Thyroid gland (tissue), 4 donors: ENCODE results near the gene LAMA2. TPM values are rescaled to one million over a fixed set of nuclear protein-coding genes. Genes with fewer than 3 reads are reported as not detected.

Experiments used
- DNase-seq, 2 donors: peaks; one replicate each; pipeline ENCODE4 v3.0.0-alpha.2; 2019
- H3K27ac ChIP-seq, 3 donors: fragments of 200-600 bp; sonication (generic); 1 replicate in 2 of 3; 2 replicates in 1 of 3; pipeline ENCODE4 v1.5.1; 2016 to 2019; ENCODE audit warnings: mild to moderate bottlenecking in 1 of 3, moderate library complexity in 1 of 3
- H3K27me3 ChIP-seq: fragments of 200-600 bp; sonication (generic); one replicate; pipeline ENCODE4 v1.5.1; 2019
- H3K36me3 ChIP-seq, 2 donors: fragments of 200-600 bp; sonication (generic); one replicate each; pipeline ENCODE4 v1.5.1; 2016 to 2019
- H3K4me1 ChIP-seq, 2 donors: fragments of 200-600 bp; sonication (generic); one replicate each; pipeline ENCODE4 v1.5.1; 2017 to 2019
- H3K4me3 ChIP-seq, 3 donors: fragments of 200-600 bp; sonication (generic); replicated peaks in 1 of 3; 1 replicate in 2 of 3; 2 replicates in 1 of 3; pipeline ENCODE4 v1.5.1; 2016; ENCODE audit warnings: mild to moderate bottlenecking in 1 of 3
- H3K9me3 ChIP-seq: fragments of 200-600 bp; sonication (generic); one replicate; pipeline ENCODE4 v1.5.1; 2017
- CTCF ChIP-seq, 6 experiments: fragments of 200-600 bp in 3 of 6; fragments of 450-650 bp in 3 of 6; sonication (generic) in 3 of 6; IDR thresholded peaks; one replicate each; pipeline ENCODE4 v1.5.1; 2016 to 2019; ENCODE audit warnings: antibody characterized with exemption in 6 of 6, mild to moderate bottlenecking in 2 of 6, inconsistent platforms in 1 of 6, moderate library complexity in 1 of 6
- POLR2A ChIP-seq, 2 donors: fragments of 450-650 bp; IDR thresholded peaks; one replicate each; pipeline ENCODE4 v1.6.1; 2017; ENCODE audit warnings: antibody characterized with exemption in 2 of 2, mild to moderate bottlenecking in 2 of 2, moderate library complexity in 1 of 2
- WGBS, 2 donors: methylation state at CpG; one replicate each; pipeline ENCODE4 v1.1.5; 2017; 5-methylcytosine and 5-hydroxymethylcytosine counted together
- intact Hi-C: fragments of 100-400 bp; cut with DNase I; formaldehyde crosslinking; loops from one replicate; pipeline ENCODE4 v1.15.1; 2023
- total RNA-seq, 4 donors: library from RNA; depleted of rRNA; stranded (reverse); fragments of >200 nt; gene quantifications; one replicate each; pipeline ENCODE4 v1.2.3, GENCODE V29; 2016

The LAMA2 gene
- total RNA-seq, 4 donors from 2014 or later: 41.4 to 117 (median 78.9) TPM

- H3K4me3 ChIP-seq: no peak overlapping the region
- H3K27ac ChIP-seq: no peak overlapping the region
- intact Hi-C loops: no loop called here
- no peaks in the 10 kb centered on the region for H3K36me3 ChIP-seq
- no peak for DNase-seq
- no peaks in the 10 kb centered on the region for H3K9me3 ChIP-seq
- no peaks in the 10 kb centered on the region for H3K4me1 ChIP-seq
- no peaks in the 10 kb centered on the region for H3K27me3 ChIP-seq
- 83 to 87% methylated on average over 3 of the region's 3 CpGs for WGBS, 2 donors
- no peak for TF ChIP-seq POLR2A (IDR thresholded peaks at IDR 0.05)
Observed at GRCh38 chr6:129179283-129179682, 296.3 kb downstream of the LAMA2 start.

- TF ChIP-seq CTCF (IDR thresholded peaks at IDR 0.05) (no peak), POLR2A (IDR thresholded peaks at IDR 0.05) (no peak)
- 65 to 78% methylated on average over 2 of the region's 2 CpGs for WGBS, 2 donors
- H3K4me1 ChIP-seq: no peaks in the 10 kb centered on the region
Observed at GRCh38 chr6:129181001-129181400, 298.1 kb downstream of the LAMA2 start.

GRCh38 chr6:129183187-129183591 is 300.3 kb downstream of the LAMA2 start:
- intact Hi-C loops: no loop called here
- Histone ChIP-seq H3K27me3 (no peaks in the 10 kb centered on the region), H3K36me3 (no peaks in the 10 kb centered on the region), H3K27ac (no peak overlapping the region), H3K4me3 (no peak overlapping the region), H3K4me1 (no peaks in the 10 kb centered on the region), H3K9me3 (no peaks in the 10 kb centered on the region)
- DNase-seq: no peak
- 40 to 43% methylated on average over 1 of the region's 1 CpG for WGBS, 2 donors
- no peak for TF ChIP-seq CTCF (IDR thresholded peaks at IDR 0.05)
- no peak for TF ChIP-seq POLR2A (IDR thresholded peaks at IDR 0.05)

More at GRCh38 chr6:129181001-129181400, 298.1 kb downstream of the LAMA2 start:
- Histone ChIP-seq H3K36me3 (no peaks in the 10 kb centered on the region), H3K27ac (no peak overlapping the region), H3K27me3 (no peaks in the 10 kb centered on the region), H3K9me3 (no peaks in the 10 kb centered on the region), H3K4me3 (no peak overlapping the region)
- intact Hi-C loops: no loop called here
- no peak for DNase-seq

GRCh38 chr6:129183681-129184301 is 300.9 kb downstream of the LAMA2 start:
- TF ChIP-seq POLR2A (IDR thresholded peaks at IDR 0.05) (no peak), CTCF (IDR thresholded peaks at IDR 0.05) (no peak)
- intact Hi-C loops: no loop called here
- Histone ChIP-seq H3K4me1 (no peaks in the 10 kb centered on the region), H3K36me3 (no peaks in the 10 kb centered on the region), H3K27me3 (no peaks in the 10 kb centered on the region), H3K4me3 (no peak overlapping the region), H3K9me3 (no peaks in the 10 kb centered on the region), H3K27ac (no peak overlapping the region)
- DNase-seq: no peak
- WGBS, 2 donors: 90% methylated on average over 3 of the region's 3 CpGs

GRCh38 chr6:129184324-129184723 is 301.4 kb downstream of the LAMA2 start:
- no peaks in the 10 kb centered on the region for H3K36me3 ChIP-seq
- WGBS, 2 donors: 90 to 91% methylated on average over 3 of the region's 3 CpGs
- no peak overlapping the region for H3K27ac ChIP-seq
- H3K4me1 ChIP-seq: no peaks in the 10 kb centered on the region
- no peaks in the 10 kb centered on the region for H3K9me3 ChIP-seq
- DNase-seq: no peak
- H3K4me3 ChIP-seq: no peak overlapping the region
- no peaks in the 10 kb centered on the region for H3K27me3 ChIP-seq
- TF ChIP-seq CTCF (IDR thresholded peaks at IDR 0.05): no peak
- TF ChIP-seq POLR2A (IDR thresholded peaks at IDR 0.05): no peak
- intact Hi-C loops: no loop called here
